ENCODE results near the gene UBASH3A. TPM values are rescaled to one million over a fixed set of nuclear protein-coding genes. Genes with fewer than 3 reads are reported as not detected.

The UBASH3A gene
- total RNA-seq, 1 donor from 2014 or later: not detected

GRCh38 chr21:42447182-42447581, 43.5 kb downstream of the UBASH3A start:
- no peak for DNase-seq (ENCODE audit: low read depth, low spot score)

- DNase-seq (ENCODE audit: low read depth, low spot score): no peak
These were observed 44.0 kb downstream of the UBASH3A start for GRCh38 chr21:42447732-42448131.

GRCh38 chr21:42448686-42449085, 45.0 kb downstream of the UBASH3A start:
- no peak for DNase-seq (ENCODE audit: low read depth, low spot score)

GRCh38 chr21:42451941-42452340, 48.2 kb downstream of the UBASH3A start:
- no peak for DNase-seq (ENCODE audit: low read depth, low spot score)

GRCh38 chr21:42452401-42453223, 48.9 kb downstream of the UBASH3A start:
- no peak for DNase-seq (ENCODE audit: low read depth, low spot score)

GRCh38 chr21:42453224-42453985, 49.7 kb downstream of the UBASH3A start:
- no peak for DNase-seq (ENCODE audit: low read depth, low spot score)

GRCh38 chr21:42453986-42454570, 50.4 kb downstream of the UBASH3A start:
- DNase-seq (ENCODE audit: low read depth, low spot score): no peak

GRCh38 chr21:42454786-42455185, 51.1 kb downstream of the UBASH3A start:
- DNase-seq (ENCODE audit: low read depth, low spot score): no peak

GRCh38 chr21:42455196-42455595, 51.5 kb downstream of the UBASH3A start:
- no peak for DNase-seq (ENCODE audit: low read depth, low spot score)

GRCh38 chr21:42455754-42456440, 52.2 kb downstream of the UBASH3A start:
- no peak for DNase-seq (ENCODE audit: low read depth, low spot score)

GRCh38 chr21:42456457-42456856, 52.8 kb downstream of the UBASH3A start:
- DNase-seq (ENCODE audit: low read depth, low spot score): no peak

- DNase-seq (ENCODE audit: low read depth, low spot score): no peak
These were observed 55.4 kb downstream of the UBASH3A start for GRCh38 chr21:42459082-42459460.

- no peak for DNase-seq (ENCODE audit: low read depth, low spot score)
These were observed 56.0 kb downstream of the UBASH3A start for GRCh38 chr21:42459546-42460215.

- DNase-seq (ENCODE audit: low read depth, low spot score): no peak
These were observed 56.9 kb downstream of the UBASH3A start for GRCh38 chr21:42460391-42461184.

GRCh38 chr21:42461185-42461520, 57.5 kb downstream of the UBASH3A start:
- no peak for DNase-seq (ENCODE audit: low read depth, low spot score)

GRCh38 chr21:42461881-42462877, 58.5 kb downstream of the UBASH3A start:
- DNase-seq (ENCODE audit: low read depth, low spot score): no peak

GRCh38 chr21:42463861-42464515, 60.3 kb downstream of the UBASH3A start:
- DNase-seq (ENCODE audit: low read depth, low spot score): peak; percentile 30

- no peak for DNase-seq (ENCODE audit: low read depth, low spot score)
These were observed 61.5 kb downstream of the UBASH3A start for GRCh38 chr21:42465008-42465802.
